Right lobe of liver (tissue), 4 donors: ENCODE data around the gene KSR2.

Experiments
- CTCF ChIP-seq, 4 donors: fragments of 200-600 bp in 3 of 4; fragments of 450-650 bp in 1 of 4; IDR thresholded peaks; one replicate each; pipeline versions ENCODE4 v1.5.1 to v1.8.0; 2016 to 2022; ENCODE audit warnings: antibody characterized with exemption in 4 of 4, mild to moderate bottlenecking in 2 of 4
- POLR2A ChIP-seq: fragments of 450-650 bp; IDR thresholded peaks from one replicate; pipeline ENCODE4 v1.6.1; 2017; ENCODE audit warnings: antibody characterized with exemption, mild to moderate bottlenecking
- donor health status: DM: no; HTN: no; CAD: no.
- donor health status: DM: no; HTN: no; CAD: no.
- donor health status: DM: no; HTN: yes; CAD: no.

GRCh38 chr12:117975006-117975405 lies 6.2 kb upstream of the KSR2 start:
- no peak for TF ChIP-seq CTCF (IDR thresholded peaks at IDR 0.05)
- no peak for TF ChIP-seq POLR2A
